ENCODE results near the gene DUOXA1.

DUOXA1 gene

DNA sequence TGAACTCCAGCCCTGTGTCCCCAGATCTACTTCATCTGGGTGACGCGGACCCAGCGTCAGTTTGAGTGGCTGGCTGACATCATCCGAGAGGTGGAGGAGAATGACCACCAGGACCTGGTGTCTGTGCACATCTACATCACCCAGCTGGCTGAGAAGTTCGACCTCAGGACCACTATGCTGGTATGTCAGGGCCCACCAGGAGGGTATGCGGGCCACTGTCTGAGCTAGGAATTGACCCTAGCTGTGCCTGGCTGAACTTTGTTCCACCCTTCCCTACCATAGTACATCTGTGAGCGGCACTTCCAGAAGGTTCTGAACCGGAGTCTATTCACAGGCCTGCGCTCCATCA lies 33.8 kb upstream of the DUOXA1 start:
- TF ChIP-seq, protein P1, sequence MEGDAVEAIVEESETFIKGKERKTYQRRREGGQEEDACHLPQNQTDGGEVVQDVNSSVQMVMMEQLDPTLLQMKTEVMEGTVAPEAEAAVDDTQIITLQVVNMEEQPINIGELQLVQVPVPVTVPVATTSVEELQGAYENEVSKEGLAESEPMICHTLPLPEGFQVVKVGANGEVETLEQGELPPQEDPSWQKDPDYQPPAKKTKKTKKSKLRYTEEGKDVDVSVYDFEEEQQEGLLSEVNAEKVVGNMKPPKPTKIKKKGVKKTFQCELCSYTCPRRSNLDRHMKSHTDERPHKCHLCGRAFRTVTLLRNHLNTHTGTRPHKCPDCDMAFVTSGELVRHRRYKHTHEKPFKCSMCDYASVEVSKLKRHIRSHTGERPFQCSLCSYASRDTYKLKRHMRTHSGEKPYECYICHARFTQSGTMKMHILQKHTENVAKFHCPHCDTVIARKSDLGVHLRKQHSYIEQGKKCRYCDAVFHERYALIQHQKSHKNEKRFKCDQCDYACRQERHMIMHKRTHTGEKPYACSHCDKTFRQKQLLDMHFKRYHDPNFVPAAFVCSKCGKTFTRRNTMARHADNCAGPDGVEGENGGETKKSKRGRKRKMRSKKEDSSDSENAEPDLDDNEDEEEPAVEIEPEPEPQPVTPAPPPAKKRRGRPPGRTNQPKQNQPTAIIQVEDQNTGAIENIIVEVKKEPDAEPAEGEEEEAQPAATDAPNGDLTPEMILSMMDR (IDR thresholded peaks at IDR 0.05; ENCODE audit: low read depth, low read length, missing control alignments) = no peak
- no peak for DNase-seq (ENCODE audit: extremely low read depth, low read depth)
- no peak overlapping the region for H3K4me3 ChIP-seq (replicated peaks; ENCODE audit: low read depth, low read length)

DNA sequence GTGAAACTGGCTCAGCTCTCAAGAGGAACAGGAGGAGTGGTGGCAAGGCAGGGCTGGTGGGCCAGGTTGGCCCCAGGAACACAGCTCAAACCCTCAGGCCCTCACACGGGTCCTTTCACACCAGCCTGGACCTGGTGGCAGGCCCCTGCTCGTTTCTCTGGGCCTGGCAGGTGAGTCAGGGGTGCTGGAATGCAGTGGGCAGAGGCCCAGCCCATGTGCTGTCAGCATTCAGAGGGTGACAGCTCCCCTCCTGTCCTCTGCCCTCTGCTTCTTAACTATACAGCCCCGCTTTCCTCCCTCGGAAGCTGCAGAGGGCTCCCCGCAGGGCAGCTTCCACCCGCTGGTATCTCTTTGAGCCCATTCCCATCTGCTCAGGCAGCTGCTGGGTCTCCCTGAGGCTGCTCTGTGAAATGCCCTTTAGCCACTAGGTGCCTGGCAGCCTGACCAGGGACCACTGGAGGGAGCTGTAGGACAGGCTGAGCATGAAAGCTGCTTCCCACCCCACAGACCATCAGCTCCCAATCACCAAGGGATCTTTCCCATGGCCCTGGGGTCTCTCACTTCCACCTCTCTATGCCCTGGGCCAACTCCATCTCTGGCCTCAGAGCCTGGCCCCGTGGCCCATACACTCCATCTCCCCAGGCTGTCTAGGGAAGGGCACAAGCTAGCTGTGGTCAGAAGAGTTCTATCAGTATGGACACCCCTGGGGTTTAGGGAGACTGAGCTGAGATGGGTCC lies 33.3 kb upstream of the DUOXA1 start:
- TF ChIP-seq, protein P1 (IDR thresholded peaks at IDR 0.05; ENCODE audit: low read depth, low read length, missing control alignments) = peak; percentile 92
- no peak overlapping the region for H3K4me3 ChIP-seq (replicated peaks; ENCODE audit: low read depth, low read length)
- DNase-seq (ENCODE audit: extremely low read depth, low read depth) = peak; percentile 60

DNA sequence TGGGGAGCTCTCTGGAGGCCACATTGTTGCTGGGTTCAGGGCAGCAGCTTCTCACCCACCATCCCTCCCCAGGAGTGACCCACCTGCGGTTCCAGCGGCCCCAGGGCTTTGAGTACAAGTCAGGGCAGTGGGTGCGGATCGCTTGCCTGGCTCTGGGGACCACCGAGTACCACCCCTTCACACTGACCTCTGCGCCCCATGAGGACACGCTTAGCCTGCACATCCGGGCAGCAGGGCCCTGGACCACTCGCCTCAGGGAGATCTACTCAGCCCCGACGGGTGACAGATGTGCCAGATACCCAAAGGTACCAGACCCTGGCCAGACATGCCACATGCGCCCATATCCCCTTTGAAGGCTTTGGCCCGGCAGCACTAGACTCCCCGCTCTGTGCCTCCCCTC lies 32.0 kb upstream of the DUOXA1 start:
- TF ChIP-seq, protein P1 (IDR thresholded peaks at IDR 0.05; ENCODE audit: low read depth, low read length, missing control alignments) = no peak
- no peak for DNase-seq (ENCODE audit: extremely low read depth, low read depth)
- H3K4me3 ChIP-seq (replicated peaks; ENCODE audit: low read depth, low read length) = no peak overlapping the region

DNA sequence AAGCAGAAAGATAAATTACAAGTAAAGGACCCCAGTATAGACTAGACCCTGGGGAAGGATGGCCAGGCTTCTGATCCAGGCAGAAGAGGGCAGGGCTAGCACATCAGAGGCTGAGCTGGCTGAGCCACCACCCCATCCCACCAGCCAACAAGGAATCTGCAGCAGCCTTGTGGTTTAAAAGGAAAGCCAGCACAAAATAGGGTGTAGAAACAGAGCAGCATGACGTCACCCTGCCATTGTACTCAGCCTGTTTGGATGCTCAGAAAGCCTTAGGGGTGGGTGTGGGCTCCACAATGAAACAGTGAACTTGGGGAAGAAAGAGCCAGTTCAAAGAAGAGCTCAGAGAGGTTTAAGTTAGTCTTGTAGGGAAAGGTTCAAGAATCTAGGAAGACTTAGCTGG lies 28.3 kb upstream of the DUOXA1 start:
- H3K4me3 ChIP-seq (replicated peaks; ENCODE audit: low read depth, low read length) = no peak overlapping the region
- DNase-seq (ENCODE audit: extremely low read depth, low read depth) = no peak
- TF ChIP-seq, protein P1 (IDR thresholded peaks at IDR 0.05; ENCODE audit: low read depth, low read length, missing control alignments) = no peak

- DNase-seq (ENCODE audit: extremely low read depth, low read depth) = no peak
- no peak overlapping the region for H3K4me3 ChIP-seq (replicated peaks; ENCODE audit: low read depth, low read length)
- TF ChIP-seq, protein P1 (IDR thresholded peaks at IDR 0.05; ENCODE audit: low read depth, low read length, missing control alignments) = no peak
Observed at GRCh38 chr15:45156744-45157455, 27.2 kb upstream of the DUOXA1 start.

DNA sequence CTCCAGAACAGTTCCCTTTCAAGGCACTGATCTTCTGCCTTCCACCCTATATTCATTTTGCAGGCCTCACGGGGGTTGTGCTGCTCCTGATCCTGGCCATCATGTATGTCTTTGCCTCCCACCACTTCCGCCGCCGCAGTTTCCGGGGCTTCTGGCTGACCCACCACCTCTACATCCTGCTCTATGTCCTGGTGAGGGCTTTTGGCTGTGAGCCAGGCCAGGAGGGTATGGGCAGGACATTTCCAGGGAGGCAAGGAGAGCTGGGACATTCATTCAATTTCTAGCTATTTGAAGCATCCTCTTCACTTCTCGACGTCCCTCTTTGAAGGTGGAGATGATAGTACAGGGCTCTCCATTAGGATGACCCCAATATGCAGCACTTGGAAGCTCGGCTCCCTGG lies 26.1 kb upstream of the DUOXA1 start:
- no peak for DNase-seq (ENCODE audit: extremely low read depth, low read depth)
- TF ChIP-seq, protein P1 (IDR thresholded peaks at IDR 0.05; ENCODE audit: low read depth, low read length, missing control alignments) = no peak
- no peak overlapping the region for H3K4me3 ChIP-seq (replicated peaks; ENCODE audit: low read depth, low read length)

Measured in HFF-Myc (cell line).